Adipocyte (in vitro differentiated cells): ENCODE measurements around the gene LYPD4.
"Not testable (repeated sequence)": the region's sequence is repeated elsewhere in the genome, so short reads cannot be mapped to it uniquely, and the experiment has no call there.

Experiments used
- DNase-seq: peaks from one replicate; pipeline ENCODE4 v3.0.0-alpha.2; 2015; ENCODE audit warnings: low read depth
- H3K27me3 ChIP-seq: replicated peaks from 2 replicates; pipeline ENCODE4 v1.7.0; 2013; ENCODE audit warnings: mild to moderate bottlenecking, low read length, moderate library complexity; ENCODE audit not compliant: control insufficient read depth, insufficient read depth
- H3K36me3 ChIP-seq: 2 replicates; pipeline ENCODE4 v1.7.0; 2013; ENCODE audit warnings: low read length, mild to moderate bottlenecking, moderate library complexity; ENCODE audit not compliant: control insufficient read depth, insufficient read depth, severe bottlenecking
- H3K4me1 ChIP-seq: 2 replicates; pipeline ENCODE4 v1.7.0; 2013; ENCODE audit warnings: mild to moderate bottlenecking, low read length, moderate library complexity; ENCODE audit not compliant: control insufficient read depth, insufficient read depth
- H3K4me3 ChIP-seq: 2 replicates; pipeline ENCODE4 v1.7.0; 2013; ENCODE audit warnings: mild to moderate bottlenecking, low read length, moderate library complexity
- H3K9ac ChIP-seq: 2 replicates; pipeline ENCODE4 v1.7.0; 2013; ENCODE audit warnings: mild to moderate bottlenecking, low read length, moderate library complexity
- H3K9me3 ChIP-seq: 2 replicates; pipeline ENCODE4 v1.7.0; 2013; ENCODE audit warnings: mild to moderate bottlenecking, low read length, moderate library complexity; ENCODE audit not compliant: control insufficient read depth

The LYPD4 gene

DNA sequence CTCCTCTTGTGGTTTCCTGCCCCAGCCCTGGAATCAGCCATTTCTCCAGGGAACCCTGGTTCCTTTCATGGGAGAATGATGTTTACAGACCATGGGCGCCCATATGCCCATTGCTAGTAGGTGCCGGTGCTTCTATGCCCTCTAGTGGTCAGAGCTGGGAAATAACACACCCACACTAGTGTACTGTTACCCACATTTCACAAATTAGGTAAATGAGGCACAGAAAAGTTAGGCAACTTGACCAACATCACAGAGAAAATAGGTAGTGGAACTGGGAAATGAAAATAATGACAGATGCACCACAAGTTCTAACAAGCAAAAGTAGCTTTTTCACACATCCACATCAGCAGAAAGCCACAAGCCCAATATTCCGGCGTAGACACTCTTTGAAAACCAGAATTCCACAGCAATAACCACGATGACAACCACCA lies 49.4 kb downstream of the LYPD4 start:
- Histone ChIP-seq H3K4me1 (no peaks in the 10 kb centered on the region), H3K9ac (no peak overlapping the region), H3K27me3 (peaks cover 24% of the 10 kb centered on the region), H3K4me3 (no peak overlapping the region), H3K36me3 (no peaks in the 10 kb centered on the region), H3K9me3 (no peaks in the 10 kb centered on the region)
- DNase-seq = peak; percentile 67

GRCh38 chr19:41793414-41793727 lies 51.1 kb downstream of the LYPD4 start:
- Histone ChIP-seq H3K36me3 (no peaks in the 10 kb centered on the region), H3K27me3 (peaks cover 27% of the 10 kb centered on the region), H3K9ac (no peak overlapping the region), H3K9me3 (no peaks in the 10 kb centered on the region), H3K4me3 (no peak overlapping the region), H3K4me1 (no peaks in the 10 kb centered on the region)
- no peak for DNase-seq

- H3K27me3 ChIP-seq = peaks cover 26% of the 10 kb centered on the region
- no peak overlapping the region for H3K4me3 ChIP-seq
- DNase-seq = peak; percentile 35
- no peak overlapping the region for H3K9ac ChIP-seq
- no peaks in the 10 kb centered on the region for H3K4me1 ChIP-seq
- H3K36me3 ChIP-seq = no peaks in the 10 kb centered on the region
- no peaks in the 10 kb centered on the region for H3K9me3 ChIP-seq
Measured at GRCh38 chr19:41792513-41793413, 51.7 kb downstream of the LYPD4 start.

GRCh38 chr19:41789053-41789452 lies 55.4 kb downstream of the LYPD4 start:
- not testable (repeated sequence) for H3K4me3 ChIP-seq, H3K4me1 ChIP-seq, H3K9ac ChIP-seq, H3K36me3 ChIP-seq, DNase-seq, H3K9me3 ChIP-seq
- peaks cover 40% of the 10 kb centered on the region for H3K27me3 ChIP-seq

GRCh38 chr19:41788518-41788917 lies 56.0 kb downstream of the LYPD4 start:
- not testable (repeated sequence) for H3K4me3 ChIP-seq, H3K9ac ChIP-seq, H3K4me1 ChIP-seq, H3K9me3 ChIP-seq, DNase-seq, H3K36me3 ChIP-seq
- H3K27me3 ChIP-seq = peaks cover 42% of the 10 kb centered on the region
